ENCODE data around the gene SPACDR.
"Not testable (repeated sequence)": the region's sequence is repeated elsewhere in the genome, so short reads cannot be mapped to it uniquely, and the experiment has no call there.

SPACDR gene

GRCh38 chr7:100457033-100457432 lies 7.0 kb downstream of the SPACDR start:
- FAIRE-seq = no peak
- no peak for DNase-seq (ENCODE audit: insufficient read length, low spot score)
- no peak for TF ChIP-seq CTCF (IDR thresholded peaks at IDR 0.05; ENCODE audit: insufficient read depth, missing control alignments)

- DNase-seq (ENCODE audit: insufficient read length, low spot score) = no peak
- no peak for TF ChIP-seq CTCF (IDR thresholded peaks at IDR 0.05; ENCODE audit: insufficient read depth, missing control alignments)
- FAIRE-seq = no peak
Measured at GRCh38 chr7:100456562-100456961, 7.5 kb downstream of the SPACDR start.

GRCh38 chr7:100455206-100455605 lies 8.9 kb downstream of the SPACDR start:
- DNase-seq (ENCODE audit: insufficient read length, low spot score) = no peak
- FAIRE-seq = no peak
- TF ChIP-seq CTCF (IDR thresholded peaks at IDR 0.05; ENCODE audit: insufficient read depth, missing control alignments) = no peak

GRCh38 chr7:100453854-100454253 lies 10.2 kb downstream of the SPACDR start:
- not testable (repeated sequence) for FAIRE-seq; DNase-seq (ENCODE audit: insufficient read length, low spot score)

- DNase-seq (ENCODE audit: insufficient read length, low spot score) (no peak), FAIRE-seq (no peak)
- no peak for TF ChIP-seq CTCF (IDR thresholded peaks at IDR 0.05; ENCODE audit: insufficient read depth, missing control alignments)
Measured at GRCh38 chr7:100452513-100452912, 11.5 kb downstream of the SPACDR start.

GRCh38 chr7:100449190-100449795 lies 14.8 kb downstream of the SPACDR start:
- no peak for DNase-seq (ENCODE audit: insufficient read length, low spot score)
- no peak for TF ChIP-seq CTCF (IDR thresholded peaks at IDR 0.05; ENCODE audit: insufficient read depth, missing control alignments)
- no peak for FAIRE-seq

GRCh38 chr7:100447363-100447762 lies 16.7 kb downstream of the SPACDR start:
- FAIRE-seq; DNase-seq (ENCODE audit: insufficient read length, low spot score): not testable (repeated sequence)

GRCh38 chr7:100446040-100446439 lies 18.0 kb downstream of the SPACDR start:
- no peak for DNase-seq (ENCODE audit: insufficient read length, low spot score)
- FAIRE-seq = no peak
- no peak for TF ChIP-seq CTCF (IDR thresholded peaks at IDR 0.05; ENCODE audit: insufficient read depth, missing control alignments)
